GDM1 (cell line): ENCODE data around the gene SCARB2.

ENCODE experiments used
- DNase-seq: peaks from one replicate; lab custom pipeline; 2025; lab: John Stamatoyannopoulos, UW

SCARB2 gene

DNA sequence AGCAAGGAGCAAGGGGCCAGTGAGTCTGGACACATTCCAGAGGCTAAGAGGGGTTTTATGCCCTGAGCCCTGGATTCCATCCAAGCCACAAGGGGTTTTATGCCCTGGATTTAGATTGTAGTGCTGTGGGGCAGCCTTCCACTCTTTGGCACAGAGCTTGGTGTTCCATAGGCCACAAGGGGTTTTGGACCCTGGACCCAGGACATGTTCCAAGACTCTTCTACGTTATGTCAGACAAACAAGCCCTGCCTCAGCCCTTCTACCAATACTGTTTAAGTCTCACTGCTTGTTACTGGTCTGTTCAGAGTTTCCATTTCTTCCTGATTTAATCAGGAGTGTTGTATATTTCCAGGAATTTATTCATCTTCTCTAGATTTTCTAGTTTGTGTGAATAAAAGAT is 12.8 kb upstream of the SCARB2 start:
- no peak for DNase-seq

- no peak for DNase-seq
Observed at GRCh38 chr4:76224171-76224570, 10.5 kb upstream of the SCARB2 start.

- no peak for DNase-seq
Observed at GRCh38 chr4:76219299-76220055, 5.9 kb upstream of the SCARB2 start.

DNA sequence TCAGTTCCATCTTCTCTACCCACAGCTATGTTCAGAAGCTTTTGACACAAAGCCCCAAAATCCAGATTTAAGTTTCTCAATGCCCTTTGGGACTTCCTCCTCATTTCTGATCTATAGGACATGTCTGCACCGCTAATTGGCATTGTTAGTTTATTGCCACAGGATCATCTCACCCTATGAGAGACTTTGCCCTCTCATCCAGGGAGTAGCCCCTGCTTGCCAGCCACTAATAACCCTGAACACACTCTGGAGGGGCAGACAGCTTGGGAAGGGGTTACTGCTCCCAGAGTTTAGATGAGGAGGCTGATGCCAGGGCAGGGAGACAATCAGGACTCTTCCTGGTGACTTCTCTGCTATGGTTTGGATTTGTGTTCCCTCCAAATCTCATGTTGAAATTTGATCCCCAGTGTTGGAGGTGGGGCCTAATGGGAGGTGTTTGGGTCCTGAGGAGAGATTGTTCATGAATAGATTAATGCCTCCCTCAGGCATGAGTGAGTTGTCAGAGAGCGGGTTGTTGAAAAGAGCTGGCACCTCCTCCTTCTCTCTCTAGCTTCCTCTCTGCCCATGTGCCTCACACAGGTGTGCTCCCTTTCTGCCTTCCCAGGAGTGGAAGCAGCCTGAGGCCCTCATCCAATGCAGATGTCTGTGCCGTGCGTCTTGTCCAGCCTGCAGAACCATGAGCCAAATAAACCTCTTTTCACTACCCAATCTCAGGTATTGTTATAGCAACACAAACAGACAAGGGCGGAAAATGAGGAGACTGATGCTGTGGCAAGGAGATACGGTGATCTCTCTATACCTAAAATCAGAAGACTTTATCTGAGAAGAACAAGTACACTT is 3.6 kb upstream of the SCARB2 start:
- DNase-seq: no peak

GRCh38 chr4:76216524-76216923 is 2.9 kb upstream of the SCARB2 start:
- no peak for DNase-seq

GRCh38 chr4:76215077-76215476 is 1.5 kb upstream of the SCARB2 start:
- no peak for DNase-seq

GRCh38 chr4:76214177-76214675 is 602 bp upstream of the SCARB2 start:
- DNase-seq: no peak

- no peak for DNase-seq
Observed at GRCh38 chr4:76212851-76213414, 691 bp downstream of the SCARB2 start.

DNA sequence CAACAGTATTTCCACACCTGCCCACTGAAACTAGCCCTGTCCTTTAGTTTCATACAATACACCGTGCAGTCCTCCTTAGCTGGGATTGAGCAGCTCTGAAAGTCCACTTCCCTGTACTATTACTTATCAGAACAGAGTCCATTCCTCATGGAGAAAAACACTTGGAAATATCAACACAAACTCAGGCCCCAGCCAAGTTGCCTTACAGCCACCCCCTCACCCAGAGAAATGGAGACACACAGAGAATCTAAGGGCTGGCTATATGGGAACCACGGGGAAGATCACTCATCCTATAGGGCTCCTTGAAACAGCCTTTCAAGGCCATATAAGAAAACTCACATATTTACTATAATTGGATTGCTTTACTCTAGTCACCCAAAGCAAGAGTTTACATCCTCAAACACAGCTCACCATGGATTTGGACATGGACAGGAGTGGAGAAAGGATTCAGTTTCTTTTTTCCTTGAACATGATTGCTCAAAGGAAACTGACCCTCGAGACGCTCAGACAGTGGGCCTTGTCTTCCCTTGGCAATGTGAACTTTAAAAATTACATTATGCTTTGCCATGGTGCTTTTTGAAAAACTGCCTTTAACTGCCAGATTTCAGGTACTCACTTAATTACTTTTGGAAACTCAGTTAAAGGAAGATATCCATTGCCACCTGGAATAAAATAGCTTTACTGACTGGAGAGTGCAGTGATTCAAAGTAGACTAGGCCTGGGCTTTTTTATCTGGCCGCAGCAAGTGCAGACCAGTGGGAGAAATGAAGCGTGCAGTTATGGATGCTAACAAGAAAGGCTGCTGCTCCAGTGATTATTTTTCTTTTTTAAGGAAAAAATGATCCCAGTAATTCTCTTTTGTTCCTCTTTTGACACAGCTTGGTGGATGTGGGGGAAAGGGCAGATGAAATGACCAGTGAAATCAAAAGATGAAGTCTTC is 1.6 kb downstream of the SCARB2 start:
- no peak for DNase-seq

GRCh38 chr4:76210452-76210851 is 3.2 kb downstream of the SCARB2 start:
- DNase-seq: no peak

- no peak for DNase-seq
Observed at GRCh38 chr4:76209881-76210280, 3.7 kb downstream of the SCARB2 start.

DNA sequence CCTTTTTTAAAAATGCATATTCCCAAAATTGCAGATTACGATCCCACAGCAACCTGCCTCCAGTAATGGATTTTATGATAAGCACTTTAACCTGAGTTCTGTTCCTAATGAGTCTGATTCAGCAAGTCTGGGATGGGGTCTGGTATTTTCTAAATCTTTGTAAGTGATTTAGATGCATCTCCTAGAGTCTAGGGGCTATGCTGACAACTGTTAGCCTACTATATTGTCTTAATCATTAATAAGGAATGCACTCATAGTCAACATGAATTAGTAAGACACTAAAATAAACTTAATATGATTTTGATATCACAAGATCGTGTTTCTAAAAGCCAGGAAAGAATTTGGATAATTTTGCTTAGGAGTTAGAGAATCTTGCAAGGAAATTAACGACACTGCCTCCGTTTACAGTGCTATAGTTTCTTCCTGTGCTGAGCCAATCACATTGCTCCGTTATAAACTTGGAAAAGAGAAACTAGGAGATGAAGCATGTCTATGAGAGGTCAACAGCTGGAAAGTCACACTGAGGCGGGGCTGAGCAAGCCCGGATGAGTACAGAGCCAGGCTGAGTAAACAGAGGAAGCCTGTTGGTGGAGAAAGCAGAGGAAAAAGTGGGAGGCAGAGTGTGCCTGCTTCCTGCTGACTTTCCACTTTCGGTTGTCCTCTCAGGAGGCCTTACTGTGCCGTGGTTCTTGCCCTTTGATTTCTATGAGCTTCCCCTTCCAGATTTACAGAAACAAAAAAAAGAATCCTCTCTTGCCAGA is 5.4 kb downstream of the SCARB2 start:
- peak; percentile 83 for DNase-seq

GRCh38 chr4:76207549-76207948 is 6.1 kb downstream of the SCARB2 start:
- DNase-seq: no peak

- no peak for DNase-seq
Observed at GRCh38 chr4:76206222-76206942, 7.2 kb downstream of the SCARB2 start.

GRCh38 chr4:76205476-76205875 is 8.1 kb downstream of the SCARB2 start:
- DNase-seq: no peak

DNA sequence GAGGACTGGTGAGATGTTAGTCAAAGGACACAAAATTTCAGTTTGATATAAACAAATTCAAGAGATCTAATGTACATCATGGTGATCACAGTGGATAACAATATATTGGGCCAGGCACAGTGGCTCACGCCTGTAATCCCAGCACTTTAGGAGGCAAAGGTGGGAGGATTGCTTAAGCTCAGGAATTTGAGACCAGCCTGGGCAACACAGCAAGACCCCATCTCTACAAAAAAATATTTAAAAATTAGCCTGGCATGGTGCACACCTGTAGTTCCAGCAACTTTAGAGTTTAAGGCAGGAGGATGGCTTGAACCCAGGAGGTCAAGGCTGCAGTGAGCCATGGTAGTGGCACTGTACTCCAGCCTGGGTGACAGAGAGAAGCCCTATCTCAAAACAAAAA is 8.7 kb downstream of the SCARB2 start:
- no peak for DNase-seq

DNA sequence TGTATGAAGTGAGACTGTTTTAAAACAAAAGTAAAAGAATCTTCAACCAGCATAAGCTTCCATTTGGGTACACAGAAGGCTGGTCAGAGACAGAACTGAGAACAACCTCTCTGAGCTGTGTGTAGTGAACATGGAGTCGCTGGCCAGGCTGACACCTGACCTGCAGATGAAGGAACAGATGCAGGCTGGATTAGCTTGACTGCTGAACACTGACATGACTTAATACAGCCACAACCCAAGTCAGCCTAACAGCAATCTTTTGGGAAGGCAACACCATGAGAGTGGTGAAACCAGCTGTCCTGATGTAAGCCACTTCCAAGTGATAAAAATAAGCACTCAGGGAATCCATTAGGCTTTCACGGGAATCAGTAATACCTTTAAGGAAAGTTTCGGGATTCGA is 10.1 kb downstream of the SCARB2 start:
- no peak for DNase-seq

DNA sequence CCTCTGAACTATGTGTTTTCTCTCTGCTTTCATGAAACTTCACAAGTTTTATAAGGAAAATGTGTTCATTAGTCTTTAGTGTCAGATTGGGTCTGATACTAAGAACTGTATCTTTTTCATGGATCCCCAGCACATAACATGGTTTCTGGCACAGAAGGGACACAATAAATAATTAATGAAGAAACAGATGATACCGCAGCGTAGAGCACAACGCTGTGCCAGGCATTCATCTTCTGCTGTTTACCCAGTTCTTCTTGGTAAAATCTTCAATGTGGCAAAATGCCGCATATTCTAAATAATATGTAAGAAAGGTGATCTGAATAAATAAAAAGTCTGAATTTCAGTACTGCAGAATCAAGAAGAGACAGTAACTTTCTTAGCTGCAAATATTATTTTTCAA is 12.3 kb downstream of the SCARB2 start:
- DNase-seq: no peak

DNA sequence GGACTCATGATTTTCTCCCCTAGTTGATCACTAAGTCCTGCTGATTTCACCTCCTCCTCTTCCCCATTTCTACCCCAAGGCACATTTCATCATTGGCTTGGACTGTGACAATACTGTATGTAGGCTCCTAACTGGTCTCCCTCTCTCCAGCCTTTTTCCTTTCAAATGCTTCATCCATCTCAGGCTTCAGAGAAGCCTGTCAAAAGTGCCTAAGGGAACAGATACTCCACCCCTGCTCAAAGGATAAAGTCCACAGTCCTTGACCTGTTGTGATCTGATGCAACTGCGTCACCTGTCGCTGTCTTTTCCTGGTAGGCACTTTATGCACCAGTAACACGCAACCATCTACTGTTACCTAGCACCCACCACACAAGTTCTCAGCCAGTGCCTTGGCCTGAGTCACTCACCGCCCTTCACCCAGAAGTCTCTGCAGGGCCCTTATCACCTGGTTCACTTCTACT is 12.8 kb downstream of the SCARB2 start:
- no peak for DNase-seq

DNA sequence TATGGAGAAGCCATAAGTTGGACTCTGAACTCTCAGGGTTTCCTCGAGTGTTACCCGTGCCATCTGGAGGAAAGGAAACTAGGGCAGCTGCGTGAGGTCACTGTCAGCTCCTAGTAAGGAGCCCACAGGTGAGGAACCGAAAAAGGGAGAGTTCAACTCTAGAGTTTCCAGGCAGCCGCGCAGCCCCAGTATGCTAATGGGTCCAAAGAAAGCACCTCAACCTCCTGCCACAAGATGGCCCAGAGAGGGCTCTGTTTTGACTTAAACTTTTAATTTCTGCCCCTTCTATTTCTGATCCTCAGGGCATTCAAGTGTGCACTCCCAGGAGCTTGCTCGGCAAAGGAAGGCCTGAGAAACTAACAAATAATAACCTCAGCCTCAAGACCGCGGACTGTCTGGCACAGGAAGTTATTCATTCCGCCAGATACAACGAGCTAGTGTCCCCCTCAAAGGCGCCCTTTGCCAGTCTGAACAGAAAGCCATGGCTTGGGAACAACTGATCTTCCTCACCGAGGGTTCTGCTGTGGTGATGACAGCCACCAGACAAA is 13.9 kb downstream of the SCARB2 start:
- peak; percentile 39 for DNase-seq
